NCI-H2107 treated with DMSO at 0.1 percent for 48 hours (cell line): ENCODE results near the gene APCDD1L.
A peak's percentile ranks its signal among the peaks of the same experiment; 100 is the strongest.

Experiments
- DNase-seq: peaks from one replicate; lab custom pipeline; 2025; ENCODE audit not compliant: unreplicated experiment; lab: John Stamatoyannopoulos, UW

The APCDD1L gene

DNA sequence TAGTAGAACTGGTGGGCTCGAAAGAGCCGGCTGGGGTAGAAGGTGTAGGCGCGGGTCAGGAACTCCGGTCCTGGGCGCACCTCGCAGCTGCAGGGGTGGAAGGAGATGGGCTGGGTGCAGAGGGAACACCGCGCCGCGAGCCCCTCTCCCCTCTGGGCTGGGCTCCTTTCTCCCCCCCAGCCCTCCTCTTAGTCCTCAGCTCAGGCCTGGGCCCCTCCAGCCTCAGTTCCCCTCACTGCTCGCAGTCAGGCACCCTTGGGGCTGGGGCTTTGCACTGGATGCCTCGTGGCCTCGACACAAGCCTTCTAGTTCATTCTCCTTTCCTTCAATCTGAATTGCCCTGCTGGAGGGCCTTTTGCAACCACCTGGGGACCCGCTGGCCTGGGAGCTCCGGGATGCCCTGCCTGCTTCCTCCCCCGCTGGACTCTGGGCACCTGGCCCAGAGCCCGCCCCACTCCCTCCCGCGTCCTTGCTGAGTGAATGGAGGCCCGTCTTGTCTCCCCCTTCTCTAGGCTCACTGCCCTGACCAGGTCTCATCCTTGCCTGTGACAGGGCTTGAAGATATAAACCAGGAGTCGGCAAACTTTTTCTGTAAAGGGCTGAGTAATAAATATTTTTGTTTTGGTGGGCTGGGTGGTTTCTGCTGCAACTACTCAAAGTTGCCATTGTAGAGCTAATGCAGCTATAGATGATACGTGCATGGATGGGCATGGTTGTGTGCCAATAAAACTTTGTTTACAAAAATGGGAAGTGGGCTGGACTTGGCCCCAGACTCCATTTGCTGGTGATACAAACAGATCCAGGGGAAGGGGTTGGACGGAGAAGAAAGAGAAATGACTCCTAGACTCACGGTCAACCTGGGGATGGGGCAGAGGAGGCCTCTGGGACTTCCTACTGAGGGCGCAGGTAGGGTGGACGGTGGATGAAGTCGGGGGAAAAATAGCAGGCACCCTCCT is 47.3 kb downstream of the APCDD1L start:
- no peak for DNase-seq

DNA sequence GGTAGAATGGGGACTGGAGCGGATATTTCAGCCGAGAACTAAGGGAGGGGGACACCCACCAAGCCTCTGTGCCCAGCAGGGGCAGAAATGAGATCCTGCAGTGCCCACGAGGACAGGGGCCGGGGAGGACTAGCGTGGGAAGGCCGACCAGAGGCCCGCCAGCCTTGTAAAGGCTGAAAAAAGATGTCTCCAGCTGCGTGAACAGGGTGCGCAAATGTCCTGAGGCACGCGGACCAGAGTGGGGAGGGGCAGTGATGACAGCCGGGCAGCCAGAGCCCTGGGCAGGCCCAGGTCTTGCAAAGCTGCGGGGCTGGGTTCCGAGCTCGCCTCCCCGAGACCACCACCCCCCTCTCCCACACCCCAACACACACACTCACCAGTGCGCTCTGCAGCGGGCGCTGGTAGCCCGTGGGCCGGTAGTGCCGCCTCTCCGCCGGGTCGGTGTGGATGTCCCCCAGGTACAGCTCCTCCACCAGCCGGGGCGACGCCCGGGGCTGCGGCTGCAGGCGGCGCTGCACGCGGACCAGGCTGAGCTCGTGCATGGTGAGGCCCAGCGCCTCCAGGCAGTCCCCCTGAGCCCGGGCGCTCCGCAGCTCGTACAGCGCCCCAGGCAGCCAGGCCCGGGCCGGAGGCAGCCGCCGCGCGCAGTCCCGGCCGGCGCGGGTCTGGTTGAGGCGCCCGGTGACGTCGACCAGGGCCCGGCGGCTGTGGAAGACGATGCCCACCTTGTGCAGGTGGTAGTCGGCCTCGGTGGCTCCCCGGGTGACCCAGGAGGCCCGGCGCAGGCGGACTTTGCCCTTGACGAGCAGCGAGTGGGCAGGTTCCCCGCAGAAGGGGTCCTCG is 48.2 kb downstream of the APCDD1L start:
- DNase-seq: no peak

DNA sequence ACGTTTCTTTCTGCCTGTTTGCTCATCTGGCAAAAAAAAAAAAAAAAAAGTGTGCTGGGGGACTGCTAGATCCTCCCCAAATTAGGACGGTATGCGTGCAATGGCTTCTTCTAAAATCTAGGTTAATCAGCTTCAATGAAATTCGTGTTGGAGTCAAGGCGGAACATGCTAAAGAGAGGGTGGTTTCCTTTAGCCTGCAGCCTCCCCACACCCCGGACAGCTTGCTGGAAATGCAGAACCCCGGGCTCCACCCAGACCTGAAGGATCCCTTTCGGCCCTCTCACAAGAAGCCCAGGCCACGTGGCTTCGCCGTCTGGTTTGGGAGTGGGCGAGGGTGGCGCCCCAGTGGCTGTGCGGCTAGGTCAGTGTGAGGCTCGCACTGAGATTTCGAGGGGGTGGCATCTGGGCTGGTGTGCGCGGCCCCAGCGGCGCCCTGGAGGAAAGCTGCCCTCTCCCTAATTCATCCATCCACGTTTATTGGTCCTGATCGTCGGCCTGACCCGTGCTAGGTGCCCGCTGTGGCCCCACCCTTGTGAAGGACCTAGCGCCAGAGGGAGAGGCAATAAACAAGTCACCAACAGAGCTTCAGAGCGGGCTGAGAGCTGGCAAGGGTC is 49.0 kb downstream of the APCDD1L start:
- no peak for DNase-seq

DNA sequence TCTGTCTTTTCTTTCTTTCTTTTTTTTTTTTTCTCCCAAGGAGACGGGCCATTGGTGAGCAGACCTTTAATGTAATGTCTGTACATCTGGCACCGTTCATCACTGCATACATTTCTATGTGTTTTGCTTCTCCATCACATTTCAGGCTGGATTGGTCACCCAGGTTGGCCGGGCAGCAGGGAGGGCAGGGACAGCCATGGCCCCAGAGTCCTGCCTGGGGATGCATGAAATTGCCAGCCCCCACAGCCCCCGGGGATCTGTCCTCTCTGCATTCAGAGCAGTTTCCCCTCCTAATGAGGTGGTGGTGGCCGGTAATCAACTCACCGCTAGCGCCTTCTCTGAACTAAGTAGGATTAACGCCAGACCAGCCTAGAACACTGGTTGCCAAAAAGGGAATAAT is 50.4 kb downstream of the APCDD1L start:
- DNase-seq: no peak

DNA sequence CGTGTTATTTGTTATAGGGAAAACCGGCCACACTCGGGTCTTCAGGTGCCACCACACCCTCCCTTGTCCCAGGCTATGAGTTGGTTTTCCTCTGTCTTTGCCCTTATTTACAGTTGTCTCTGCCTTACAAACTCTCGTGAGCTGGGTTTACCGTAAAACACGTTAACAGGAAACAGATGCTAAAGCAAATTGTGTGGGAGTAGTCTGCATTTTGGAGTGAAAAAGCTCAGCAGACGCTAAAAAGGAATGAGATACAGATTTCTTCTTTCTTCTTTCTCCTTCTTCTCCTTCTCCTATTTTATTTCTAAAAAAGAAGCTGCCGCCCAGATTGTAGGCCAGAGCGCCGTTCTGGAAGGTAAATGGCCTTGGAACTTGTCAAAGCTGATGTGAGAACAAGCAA is 51.9 kb downstream of the APCDD1L start:
- DNase-seq: no peak

DNA sequence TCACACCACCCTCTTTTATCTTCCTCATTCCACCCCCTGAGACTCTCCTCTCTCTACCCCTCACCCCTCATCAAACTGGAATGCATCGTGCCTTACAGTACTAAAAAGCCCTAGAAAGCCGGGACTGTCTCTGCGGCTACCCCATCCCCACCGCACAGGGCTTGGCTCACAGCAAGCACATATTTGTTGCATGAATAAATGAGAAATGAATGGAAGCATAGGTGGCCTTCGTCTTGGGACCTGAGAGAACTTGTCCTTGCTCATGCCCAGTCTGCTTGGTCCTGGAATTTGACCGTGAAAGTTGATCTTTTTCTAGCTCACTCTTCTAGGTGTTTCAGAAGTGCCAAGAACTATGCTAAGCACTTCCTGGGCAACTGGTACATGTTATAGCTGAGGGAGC is 53.3 kb downstream of the APCDD1L start:
- DNase-seq: no peak

DNA sequence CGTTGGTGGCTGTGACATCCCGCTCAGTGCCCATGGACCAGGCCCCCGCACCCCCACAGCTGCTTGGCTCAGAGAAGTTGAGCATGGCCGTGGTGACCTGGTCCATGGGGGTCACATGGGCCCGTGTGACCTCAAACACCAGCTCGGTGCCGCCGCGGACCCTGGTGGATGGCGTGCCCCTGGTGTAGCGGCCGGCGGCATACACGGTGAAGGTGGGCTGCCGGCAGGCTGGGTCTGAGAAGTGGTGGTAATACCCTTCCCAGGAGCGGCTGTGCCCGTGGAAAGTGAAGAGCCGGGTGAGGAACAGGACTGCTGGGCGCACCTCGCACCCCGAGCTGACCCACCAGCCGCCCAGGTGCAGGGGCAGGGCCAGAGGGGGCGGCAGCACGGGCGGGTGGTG is 54.1 kb downstream of the APCDD1L start:
- DNase-seq: no peak

DNA sequence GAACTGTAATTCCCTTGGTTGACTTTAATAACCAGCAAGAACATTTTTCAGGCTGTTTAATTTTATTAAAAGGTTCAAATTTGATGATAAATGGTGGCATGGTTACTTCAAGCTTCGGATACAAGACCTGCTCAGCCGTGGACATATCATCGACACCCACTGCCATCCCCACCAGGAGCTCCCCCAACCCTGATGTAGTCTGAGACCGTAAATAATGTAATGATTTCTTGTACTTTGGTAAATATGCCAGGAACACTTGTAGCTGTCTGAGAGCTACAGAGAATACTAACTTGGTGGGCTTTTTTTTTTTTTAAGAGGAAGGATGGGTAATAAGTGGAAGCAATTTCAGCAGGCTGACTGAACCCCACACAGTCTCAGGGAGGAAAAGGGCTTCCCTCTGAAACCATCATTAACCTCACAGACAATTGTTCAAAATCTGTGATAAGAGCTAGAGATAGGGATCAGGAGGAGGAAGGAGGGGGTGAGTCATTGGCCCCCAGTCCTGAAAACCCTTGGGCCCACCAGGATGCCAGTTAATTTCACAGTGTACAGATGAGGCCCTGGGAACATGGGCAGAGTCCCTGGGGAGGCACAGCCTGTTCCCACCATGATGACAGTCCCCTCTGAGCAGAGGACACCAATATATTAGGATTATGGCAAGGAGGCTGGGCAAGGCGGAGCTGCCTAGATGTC is 56.0 kb downstream of the APCDD1L start:
- no peak for DNase-seq

DNA sequence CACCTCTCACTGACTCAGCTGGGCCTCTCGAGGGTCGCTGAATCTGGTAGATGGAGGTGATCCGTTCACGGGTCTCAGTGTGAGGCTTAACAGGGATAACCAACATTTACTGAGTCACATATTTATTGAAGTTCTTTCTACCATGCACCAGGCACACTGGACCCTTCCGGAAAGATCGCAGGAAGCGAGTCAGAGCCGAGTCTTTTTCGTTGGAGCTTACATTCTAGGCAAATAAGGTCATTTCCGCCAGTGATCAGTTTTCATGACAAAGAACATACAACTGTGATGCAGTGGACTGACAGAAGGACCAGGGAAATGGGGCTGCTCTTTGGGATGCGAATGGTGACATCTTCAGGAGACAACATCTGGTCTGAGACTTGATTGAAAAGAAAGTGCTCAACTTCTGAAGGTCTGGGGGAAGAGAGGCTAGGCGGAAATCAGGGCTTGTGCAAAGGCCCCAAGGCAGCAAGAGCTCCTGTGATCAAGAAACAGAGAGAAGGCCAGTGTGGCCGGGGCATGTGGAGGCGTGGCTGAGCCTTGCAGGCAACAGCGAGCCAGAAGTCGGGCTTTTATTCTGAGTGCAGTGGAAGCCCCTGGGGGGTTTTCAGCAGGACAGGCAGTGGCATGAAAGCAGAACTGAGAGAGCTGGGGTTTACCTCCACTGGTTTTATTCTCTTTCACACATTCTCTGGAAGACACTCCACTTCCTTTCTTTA is 56.7 kb downstream of the APCDD1L start:
- DNase-seq: no peak

DNA sequence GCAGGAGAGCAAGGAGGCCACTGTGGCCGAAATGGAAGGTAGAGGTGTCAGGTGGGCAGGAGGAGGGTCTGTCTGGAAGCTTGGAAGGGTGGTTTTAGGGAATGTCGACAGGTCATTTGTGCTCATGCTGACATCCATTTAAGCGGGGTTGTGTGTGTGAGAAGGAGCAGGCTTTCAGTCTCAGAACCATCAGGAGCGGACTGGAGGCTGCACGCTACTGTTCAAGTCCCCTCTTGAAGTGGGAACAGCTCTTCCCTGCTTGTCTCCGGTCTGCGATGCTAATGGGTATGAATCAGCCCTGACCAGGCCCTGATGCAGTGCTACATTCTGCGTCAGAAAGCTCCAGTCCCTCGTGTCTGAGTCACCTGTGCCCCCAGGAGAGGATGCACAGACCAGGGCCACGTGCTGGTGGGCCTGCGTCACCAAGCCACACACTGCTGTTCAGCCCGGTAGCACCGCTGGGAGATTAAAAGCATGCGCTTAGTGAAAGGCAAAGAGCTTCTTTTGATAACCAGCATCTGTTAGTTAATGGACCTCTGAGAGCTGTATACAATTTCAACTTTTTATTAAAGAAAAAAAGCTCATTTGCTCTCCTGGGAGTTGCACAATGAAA is 58.0 kb downstream of the APCDD1L start:
- peak; percentile 90 for DNase-seq

DNA sequence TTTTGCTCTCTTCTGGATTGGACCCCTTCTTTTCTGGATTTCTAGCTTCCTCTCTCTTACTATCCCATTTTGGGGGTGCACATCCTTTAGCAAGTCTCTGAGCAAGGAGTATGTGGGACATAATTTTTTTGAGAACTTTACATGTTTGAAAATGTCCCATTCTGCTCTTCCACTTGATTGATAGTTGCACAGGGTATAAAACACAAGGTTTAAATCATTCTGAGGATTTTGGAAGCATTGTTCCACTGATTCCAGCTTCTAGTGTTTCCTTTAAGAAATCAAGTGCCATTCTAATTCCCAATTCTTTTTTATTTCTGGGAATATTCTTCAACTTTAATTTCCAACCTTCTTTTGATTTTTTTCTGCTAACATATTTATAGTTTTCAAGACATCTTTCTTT is 60.7 kb downstream of the APCDD1L start:
- DNase-seq: no peak

DNA sequence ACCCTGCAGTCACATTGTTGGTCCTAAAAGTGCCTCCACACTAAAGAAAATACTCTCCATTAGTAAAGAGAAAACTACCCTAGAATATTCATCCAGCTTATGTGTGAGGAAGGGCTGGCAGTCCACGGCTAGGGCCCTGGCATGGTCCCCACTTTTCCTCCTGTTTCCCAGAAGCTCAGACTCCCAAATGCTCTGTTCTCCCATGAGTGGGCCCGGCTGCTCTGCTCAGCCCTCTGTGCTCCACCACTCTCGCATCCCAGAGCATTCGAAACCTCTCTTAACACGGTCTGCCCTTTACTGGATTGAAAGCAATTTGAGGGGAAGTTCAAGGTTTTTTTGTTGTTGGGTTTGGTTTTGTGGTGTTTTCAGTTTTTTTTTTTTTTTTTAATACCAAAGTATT is 61.8 kb downstream of the APCDD1L start:
- DNase-seq: no peak

DNA sequence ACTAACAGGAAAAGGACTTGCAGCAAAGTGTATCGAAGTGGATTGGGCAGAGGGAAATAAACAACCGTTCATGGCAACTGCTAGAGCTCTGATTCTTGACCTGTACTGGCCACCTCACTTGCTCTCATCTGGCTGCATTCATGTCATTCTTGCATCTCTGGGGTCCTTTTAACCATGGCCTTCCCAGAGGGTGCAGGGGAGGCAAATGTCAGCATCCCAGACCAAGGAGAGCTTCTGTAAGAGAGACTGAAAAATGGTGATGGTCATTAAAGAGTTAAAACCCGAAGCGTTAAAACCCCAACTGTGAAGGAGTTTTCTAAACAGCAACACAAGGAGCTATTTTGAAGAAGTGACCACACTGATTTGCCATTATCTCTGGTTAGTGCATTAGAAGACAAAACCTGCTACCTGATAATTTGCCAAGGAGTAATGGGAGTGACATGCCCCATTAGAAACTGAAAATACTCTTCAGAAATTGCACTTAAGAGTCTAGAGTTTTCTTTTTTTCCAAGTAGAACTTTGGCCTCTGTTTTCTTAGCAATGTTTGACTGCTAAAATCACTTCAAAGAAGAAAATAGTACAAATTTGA is 62.4 kb downstream of the APCDD1L start:
- no peak for DNase-seq

DNA sequence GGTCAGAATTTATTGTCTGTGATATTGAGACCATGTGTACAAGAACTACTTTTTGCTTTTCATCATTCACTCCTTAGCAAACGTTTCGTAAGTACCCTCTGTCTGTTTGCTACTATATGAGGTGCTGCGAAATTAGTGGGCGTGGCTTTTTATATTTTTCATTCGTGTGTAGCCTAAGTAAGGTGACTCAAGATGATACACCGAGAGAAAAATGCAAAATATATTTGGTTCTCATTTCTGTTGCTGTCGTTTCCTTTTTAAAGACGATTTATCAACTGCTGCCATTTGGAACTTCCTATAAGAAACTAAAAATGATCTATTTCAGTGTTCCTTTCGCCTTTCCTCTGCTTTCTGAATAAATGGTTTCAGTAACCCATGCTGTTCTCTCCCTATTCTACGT is 64.9 kb downstream of the APCDD1L start:
- no peak for DNase-seq

DNA sequence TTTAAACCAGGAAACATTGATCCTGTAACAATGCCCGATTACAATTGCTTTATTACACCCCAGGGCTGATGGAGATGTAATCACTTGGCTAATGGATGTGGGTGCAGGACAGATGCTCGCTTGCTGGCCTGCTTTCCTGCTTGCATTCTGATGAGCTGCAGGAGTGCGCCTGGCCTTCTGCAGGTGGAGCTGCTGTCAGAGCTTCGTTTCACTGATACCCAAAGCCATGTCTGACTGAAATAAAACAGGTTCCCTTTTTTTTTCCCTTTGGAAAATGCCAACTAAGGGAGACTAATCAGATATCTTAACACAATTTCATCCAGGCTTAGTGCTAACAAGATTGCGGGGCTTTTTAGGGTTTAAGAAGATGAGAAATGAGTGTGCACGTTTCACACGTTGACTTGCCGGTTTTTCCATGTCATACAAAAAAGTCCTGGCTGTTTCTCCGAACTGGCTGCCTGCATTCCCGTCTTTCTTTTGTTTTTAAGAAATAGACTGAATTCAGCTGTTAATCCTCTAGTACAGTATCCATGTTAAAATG is 65.4 kb downstream of the APCDD1L start:
- no peak for DNase-seq

DNA sequence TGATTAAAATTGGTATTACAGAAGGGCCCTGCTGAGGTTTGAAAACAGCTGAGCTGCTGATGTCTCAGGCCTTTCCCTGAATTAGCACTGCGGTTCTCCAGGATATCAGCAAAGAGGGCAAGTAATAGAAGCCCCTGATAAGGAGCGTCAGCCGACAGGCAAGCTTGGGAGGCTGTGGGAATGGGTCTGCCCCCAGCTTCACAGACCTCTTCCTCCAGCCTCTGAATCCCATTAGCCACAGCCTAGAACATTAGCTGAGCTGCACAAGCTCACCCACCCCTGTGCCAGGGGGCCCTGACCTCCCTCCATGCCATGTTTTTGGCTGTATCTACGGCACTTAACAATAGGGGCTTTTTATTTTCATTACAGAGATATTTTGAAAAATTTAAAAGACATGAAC is 66.2 kb downstream of the APCDD1L start:
- no peak for DNase-seq

DNA sequence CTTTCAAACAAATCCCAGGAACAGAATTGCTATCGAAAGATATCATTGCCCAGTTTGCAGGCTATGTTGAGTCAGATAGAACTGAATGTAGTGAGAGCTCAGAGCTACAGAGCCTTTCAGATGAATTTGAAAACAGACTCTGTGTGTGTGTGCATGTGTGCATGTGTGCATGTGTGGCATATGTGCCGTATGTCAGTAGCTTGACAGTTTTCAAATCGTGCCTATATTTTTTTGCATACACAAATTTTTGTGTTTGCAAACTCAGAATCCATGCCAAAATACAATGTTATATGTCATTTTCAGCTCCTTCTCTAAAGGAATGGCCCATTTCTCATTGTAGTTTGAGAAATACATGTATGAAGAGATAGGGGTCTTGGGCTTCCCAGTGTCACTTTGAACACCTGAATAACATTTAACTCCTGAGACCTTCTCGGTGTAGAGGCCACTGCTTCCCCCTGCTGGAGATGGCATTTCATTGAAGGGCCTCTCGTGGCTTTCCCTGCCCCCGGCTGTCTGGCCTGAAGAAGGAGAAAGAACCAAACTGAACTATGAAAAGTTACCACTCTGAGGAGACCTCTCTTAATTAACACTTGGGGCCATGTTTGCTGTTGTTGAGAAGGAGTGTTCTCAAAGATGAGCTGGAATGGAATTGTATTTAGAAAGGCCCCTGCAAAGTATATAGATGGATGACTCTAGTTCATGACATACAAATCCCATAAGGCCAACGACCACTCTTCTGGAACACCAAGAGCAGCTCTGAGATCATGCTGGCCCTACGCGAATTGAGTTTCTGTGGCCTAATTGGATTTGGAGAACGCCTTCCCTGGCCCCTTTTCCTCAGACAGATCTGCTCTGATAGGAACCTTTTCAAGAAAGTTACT is 67.4 kb downstream of the APCDD1L start:
- DNase-seq: peak; percentile 27

DNA sequence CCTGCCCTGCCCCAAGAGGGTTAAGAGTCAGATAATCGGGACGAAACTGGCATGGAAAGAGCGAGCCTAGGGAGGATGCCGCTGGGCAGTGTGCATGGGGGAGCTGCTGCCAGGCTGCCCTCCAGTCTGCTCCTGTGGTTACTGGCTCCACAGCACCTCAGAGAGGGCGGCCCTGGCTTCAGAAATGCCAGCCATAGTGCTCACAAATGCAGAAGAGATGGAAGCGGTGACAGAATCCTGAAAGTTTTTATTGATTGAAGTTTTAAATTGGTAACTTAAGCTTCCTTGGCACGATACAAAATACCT is 68.3 kb downstream of the APCDD1L start:
- no peak for DNase-seq
